GM19193 (cell line): ENCODE results near the gene HYI.

Experiments used
- POLR2A ChIP-seq: IDR thresholded peaks from 4 replicates; pipeline ENCODE4 v1.6.1; 2011; ENCODE audit not compliant: insufficient read depth, insufficient read length; ENCODE audit errors: extremely low read depth

HYI gene

DNA sequence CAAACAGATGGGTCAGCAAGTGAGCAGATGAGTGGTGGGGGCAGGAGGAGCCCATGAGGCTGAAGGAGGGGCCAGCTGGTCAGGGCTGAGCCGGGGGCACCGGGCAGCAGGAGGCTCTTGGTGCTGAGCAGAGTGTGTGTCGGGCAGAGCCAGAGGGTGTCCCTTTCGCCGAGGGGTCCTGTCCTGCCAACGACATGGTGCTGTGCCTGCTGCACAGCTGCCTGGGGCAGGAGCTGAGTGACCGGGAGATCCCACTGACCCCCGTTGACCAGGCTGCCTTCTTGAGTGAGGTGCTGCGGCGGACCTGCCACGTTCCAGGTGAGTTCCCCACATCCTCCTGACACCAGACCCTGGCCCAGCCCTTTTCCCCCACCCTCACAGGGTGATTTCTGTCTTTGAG lies 27.5 kb downstream of the HYI start:
- no peak for TF ChIP-seq POLR2A

DNA sequence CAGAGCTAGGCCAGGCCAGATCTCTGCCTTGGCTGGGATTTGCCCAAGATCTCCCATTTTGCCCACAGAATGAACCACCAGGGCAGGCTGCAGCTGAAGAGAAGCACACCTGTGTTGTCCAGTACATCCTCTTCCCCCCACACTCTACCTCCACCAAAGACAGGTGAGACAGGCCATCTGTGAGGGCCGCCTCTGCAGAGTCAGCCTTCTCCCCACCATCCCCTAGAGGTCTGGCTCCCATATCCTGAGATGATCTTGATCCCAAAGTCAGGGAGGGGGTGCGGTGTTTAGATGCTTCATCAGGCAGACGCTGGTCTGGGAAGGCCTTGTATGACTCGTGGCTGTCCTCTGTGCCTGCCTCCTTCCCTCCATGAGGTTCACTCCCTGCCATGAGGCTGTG lies 28.7 kb downstream of the HYI start:
- peak; percentile 18 for TF ChIP-seq POLR2A

GRCh38 chr1:43423672-43424550 lies 29.8 kb downstream of the HYI start:
- no peak for TF ChIP-seq POLR2A

DNA sequence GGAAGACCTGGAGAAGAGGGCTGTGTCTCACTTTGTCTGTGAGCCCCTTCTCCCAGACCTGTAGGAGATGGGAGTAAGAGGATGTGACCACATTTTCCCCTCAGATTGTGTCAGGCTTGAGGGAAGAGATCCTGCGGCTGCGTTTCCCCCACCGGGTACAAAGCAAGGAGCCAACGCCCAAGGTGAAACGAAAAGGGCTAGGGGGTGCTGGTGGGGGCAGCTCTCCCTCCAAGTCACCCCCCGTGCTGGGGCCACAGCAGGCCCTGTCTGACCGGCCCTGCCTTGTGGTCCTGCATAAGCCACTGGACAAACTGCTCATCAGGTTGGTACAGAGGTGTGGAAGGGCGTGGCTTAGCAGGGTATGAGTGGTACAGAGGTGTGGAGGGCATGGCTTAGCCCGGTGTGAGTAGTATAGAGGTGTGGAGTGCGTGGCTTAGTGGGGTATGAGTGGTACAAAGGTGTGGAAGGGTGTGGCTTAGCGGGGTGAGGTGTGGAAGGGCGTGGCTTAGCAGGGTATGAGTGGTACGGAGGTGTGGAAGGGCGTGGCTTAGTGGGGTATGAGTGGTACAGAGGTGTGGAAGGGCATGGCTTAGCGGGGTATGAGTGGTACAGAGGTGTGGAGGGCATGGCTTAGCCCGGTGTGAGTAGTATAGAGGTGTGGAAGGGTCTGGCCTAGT lies 30.6 kb downstream of the HYI start:
- TF ChIP-seq POLR2A: no peak

DNA sequence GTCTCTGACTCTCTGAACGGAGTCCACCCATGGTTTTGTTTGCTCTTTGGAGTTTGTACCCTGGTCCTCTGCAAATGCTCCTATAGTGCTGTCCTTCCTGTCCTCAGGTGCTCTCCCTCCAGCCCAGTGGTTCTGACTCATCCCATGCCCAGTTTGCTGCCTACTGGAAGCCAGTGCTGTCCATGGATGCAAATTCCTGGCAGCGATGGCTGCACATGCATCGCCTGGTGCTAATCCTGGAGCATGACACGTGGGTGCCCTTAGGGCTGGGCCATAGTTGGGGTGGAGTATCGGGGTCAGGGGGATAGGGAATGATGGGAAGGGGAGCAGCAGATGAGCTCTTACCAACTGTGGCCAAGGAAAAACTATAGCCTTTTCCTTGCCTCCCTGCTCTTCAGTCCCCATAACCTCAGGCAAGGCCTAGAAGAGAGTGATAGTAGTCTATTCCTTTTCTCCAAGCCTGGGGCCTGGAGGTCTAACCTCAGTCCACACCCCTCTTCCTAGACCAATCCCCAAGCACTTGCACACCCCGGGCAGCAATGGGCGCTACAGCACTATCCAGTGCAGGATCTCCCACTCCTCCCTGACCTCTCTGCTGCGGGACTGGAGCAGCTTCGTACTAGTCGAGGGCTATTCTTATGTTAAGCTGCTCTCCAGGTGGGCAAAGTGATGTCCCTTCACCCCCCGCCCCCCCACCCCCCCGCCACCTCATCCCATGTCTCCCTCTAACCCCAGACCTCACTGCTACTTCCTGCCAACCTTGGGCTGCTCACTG lies 31.6 kb downstream of the HYI start:
- no peak for TF ChIP-seq POLR2A

DNA sequence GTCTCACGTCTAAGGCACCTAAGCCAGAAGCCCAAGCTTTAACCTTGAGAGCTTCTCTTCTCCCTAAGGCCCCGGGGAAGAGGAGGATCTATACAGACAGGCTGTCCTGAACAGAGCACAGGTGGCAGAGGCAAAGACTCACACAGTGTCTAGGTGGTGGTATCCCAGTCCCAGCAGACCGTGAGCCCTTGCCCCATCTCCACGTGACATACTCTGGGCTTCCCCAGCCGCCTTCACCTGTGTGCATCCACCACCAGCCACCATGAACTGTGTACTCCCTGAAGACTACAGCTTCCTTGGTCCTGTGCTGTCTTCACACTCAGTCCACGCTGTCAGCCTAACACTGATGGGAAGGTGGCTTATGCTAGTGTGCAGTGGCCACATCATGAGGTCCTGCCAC lies 32.3 kb downstream of the HYI start:
- TF ChIP-seq POLR2A: no peak

GRCh38 chr1:43420874-43421273 lies 32.9 kb downstream of the HYI start:
- no peak for TF ChIP-seq POLR2A

GRCh38 chr1:43419627-43420425 lies 33.9 kb downstream of the HYI start:
- no peak for TF ChIP-seq POLR2A

- TF ChIP-seq POLR2A: no peak
Measured at GRCh38 chr1:43418858-43419257, 34.9 kb downstream of the HYI start.

DNA sequence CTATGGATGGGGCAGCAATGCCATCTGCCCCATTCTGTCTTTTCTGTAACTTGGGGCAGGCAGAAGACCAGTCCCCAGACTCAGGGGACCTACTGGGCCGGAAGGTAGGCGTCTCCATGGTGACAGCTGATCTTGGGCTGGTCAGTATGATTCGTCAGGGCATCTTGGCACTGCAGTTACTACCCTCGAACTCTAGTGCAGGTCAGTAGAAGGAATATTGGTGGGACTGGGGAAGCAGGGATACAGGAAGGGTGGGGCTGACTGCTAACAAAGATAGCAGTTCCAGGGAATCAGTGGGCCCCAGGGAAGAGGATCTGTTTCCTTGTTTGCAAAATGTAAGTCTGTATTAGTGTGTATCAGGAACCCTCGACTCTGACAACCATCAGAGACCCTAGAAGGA lies 37.8 kb downstream of the HYI start:
- no peak for TF ChIP-seq POLR2A

- no peak for TF ChIP-seq POLR2A
Measured at GRCh38 chr1:43414634-43415223, 39.0 kb downstream of the HYI start.

- no peak for TF ChIP-seq POLR2A
Measured at GRCh38 chr1:43410571-43410970, 43.2 kb downstream of the HYI start.

DNA sequence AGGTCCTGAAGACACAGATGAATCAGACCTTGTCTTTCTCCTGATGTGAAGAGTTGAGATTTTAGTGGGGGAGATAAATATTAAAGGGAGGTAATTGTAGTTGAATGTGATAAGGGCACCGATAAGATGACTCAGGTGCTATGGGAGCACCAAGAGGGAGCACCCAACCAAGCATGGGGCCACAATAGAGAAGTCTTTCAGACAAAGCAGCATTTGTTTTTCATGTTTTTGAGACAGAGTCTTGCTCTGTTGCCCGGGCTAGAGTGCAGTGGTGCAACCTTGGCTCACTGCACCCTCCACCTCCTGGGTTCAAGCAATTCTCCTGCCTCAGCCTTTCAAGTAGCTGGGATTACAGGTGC lies 47.9 kb downstream of the HYI start:
- TF ChIP-seq POLR2A: no peak

- no peak for TF ChIP-seq POLR2A
Measured at GRCh38 chr1:43405219-43405875, 48.4 kb downstream of the HYI start.

- TF ChIP-seq POLR2A: no peak
Measured at GRCh38 chr1:43404353-43404752, 49.4 kb downstream of the HYI start.
